ENCODE results near the gene MRPL19.

DNA sequence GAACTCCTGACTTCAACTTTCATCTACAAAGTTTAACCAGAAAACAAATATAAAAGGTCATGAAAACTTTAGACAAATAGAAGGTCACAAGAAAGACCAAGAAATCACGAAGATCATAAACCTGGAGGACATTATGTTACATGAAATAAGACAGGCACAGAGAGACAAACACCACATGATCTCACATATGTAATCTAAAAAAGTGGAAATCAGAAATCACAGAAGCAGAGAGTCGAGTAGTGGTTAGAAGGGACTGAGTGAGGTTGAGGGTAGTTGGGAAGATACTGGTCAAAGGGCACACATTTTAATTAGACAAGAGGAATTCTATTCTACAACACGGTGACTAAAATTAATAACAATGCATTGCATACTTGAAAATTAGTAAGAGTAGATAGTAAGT is 62.7 kb downstream of the MRPL19 start:
- TF ChIP-seq, protein P1, sequence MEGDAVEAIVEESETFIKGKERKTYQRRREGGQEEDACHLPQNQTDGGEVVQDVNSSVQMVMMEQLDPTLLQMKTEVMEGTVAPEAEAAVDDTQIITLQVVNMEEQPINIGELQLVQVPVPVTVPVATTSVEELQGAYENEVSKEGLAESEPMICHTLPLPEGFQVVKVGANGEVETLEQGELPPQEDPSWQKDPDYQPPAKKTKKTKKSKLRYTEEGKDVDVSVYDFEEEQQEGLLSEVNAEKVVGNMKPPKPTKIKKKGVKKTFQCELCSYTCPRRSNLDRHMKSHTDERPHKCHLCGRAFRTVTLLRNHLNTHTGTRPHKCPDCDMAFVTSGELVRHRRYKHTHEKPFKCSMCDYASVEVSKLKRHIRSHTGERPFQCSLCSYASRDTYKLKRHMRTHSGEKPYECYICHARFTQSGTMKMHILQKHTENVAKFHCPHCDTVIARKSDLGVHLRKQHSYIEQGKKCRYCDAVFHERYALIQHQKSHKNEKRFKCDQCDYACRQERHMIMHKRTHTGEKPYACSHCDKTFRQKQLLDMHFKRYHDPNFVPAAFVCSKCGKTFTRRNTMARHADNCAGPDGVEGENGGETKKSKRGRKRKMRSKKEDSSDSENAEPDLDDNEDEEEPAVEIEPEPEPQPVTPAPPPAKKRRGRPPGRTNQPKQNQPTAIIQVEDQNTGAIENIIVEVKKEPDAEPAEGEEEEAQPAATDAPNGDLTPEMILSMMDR (optimal IDR thresholded peaks at IDR 0.05 in 1 of 3, IDR thresholded peaks at IDR 0.05 in 1 of 3, conservative IDR thresholded peaks at IDR 0.05 in 1 of 3; ENCODE audit: extremely low read depth in 1 of 3, insufficient read depth in 2 of 3, low read length in 3 of 3), result no peak
- no peak for TF ChIP-seq EZH2 (IDR thresholded peaks at IDR 0.05; ENCODE audit: low read length)
